ENCODE measurements around the gene ZNHIT1.
A peak's percentile ranks its signal among the peaks of the same experiment; 100 is the strongest.

ZNHIT1 gene

GRCh38 chr7:101217388-101218235, at the start of gene ZNHIT1, which contains the start of gene PLOD3:
TSS of gene ZNHIT1 (plus strand) at chr7:101218165. CDS start at chr7:101218196, 31 bp downstream.
TSS of gene PLOD3 (minus strand) at chr7:101217581. CDS start at chr7:101217274, 307 bp downstream.
- H3K9me3 ChIP-seq = no peaks in the 10 kb centered on the region
- peak within 1 kb of the TSS; percentile 88 to 100 for H3K4me3 ChIP-seq (ENCODE audit: low read depth in 1 of 2, low read length in 1 of 2)
- peaks cover 19 to 23% of the 10 kb centered on the region in 2 experiments for H3K4me1 ChIP-seq (ENCODE audit: control insufficient read depth in 1 of 2, insufficient read depth in 1 of 2, low read depth in 1 of 2, low read length in 1 of 2)
- H3K27me3 ChIP-seq = no peaks in the 10 kb centered on the region
- TF ChIP-seq CTCF (IDR thresholded peaks at IDR 0.05) = peak; percentile 56
- H3K36me3 ChIP-seq = peaks cover 11% of the 10 kb centered on the region
- H3K27ac ChIP-seq = peak within 1 kb of the TSS; percentile 93

GRCh38 chr7:101168412-101169049, 49.4 kb upstream of the ZNHIT1 start:
- Histone ChIP-seq H3K36me3 (no peaks in the 10 kb centered on the region), H3K27ac (no peak overlapping the region), H3K4me3 (ENCODE audit: low read depth in 1 of 2, low read length in 1 of 2) (no peak overlapping the region), H3K4me1 (ENCODE audit: control insufficient read depth in 1 of 2, insufficient read depth in 1 of 2, low read depth in 1 of 2, low read length in 1 of 2) (peaks cover 5 to 26% of the 10 kb centered on the region in 2 experiments), H3K27me3 (peaks cover 100% of the 10 kb centered on the region), H3K9me3 (no peaks in the 10 kb centered on the region)
- TF ChIP-seq CTCF (IDR thresholded peaks at IDR 0.05) = no peak

GRCh38 chr7:101169110-101169837, 48.7 kb upstream of the ZNHIT1 start:
- no peak for TF ChIP-seq CTCF (IDR thresholded peaks at IDR 0.05)
- no peak overlapping the region for H3K4me3 ChIP-seq (ENCODE audit: low read depth in 1 of 2, low read length in 1 of 2)
- H3K4me1 ChIP-seq (ENCODE audit: control insufficient read depth in 1 of 2, insufficient read depth in 1 of 2, low read depth in 1 of 2, low read length in 1 of 2) = peaks cover 5 to 22% of the 10 kb centered on the region in 2 experiments
- H3K9me3 ChIP-seq = no peaks in the 10 kb centered on the region
- H3K27ac ChIP-seq = no peak overlapping the region
- peaks cover 100% of the 10 kb centered on the region for H3K27me3 ChIP-seq
- H3K36me3 ChIP-seq = no peaks in the 10 kb centered on the region

DNA sequence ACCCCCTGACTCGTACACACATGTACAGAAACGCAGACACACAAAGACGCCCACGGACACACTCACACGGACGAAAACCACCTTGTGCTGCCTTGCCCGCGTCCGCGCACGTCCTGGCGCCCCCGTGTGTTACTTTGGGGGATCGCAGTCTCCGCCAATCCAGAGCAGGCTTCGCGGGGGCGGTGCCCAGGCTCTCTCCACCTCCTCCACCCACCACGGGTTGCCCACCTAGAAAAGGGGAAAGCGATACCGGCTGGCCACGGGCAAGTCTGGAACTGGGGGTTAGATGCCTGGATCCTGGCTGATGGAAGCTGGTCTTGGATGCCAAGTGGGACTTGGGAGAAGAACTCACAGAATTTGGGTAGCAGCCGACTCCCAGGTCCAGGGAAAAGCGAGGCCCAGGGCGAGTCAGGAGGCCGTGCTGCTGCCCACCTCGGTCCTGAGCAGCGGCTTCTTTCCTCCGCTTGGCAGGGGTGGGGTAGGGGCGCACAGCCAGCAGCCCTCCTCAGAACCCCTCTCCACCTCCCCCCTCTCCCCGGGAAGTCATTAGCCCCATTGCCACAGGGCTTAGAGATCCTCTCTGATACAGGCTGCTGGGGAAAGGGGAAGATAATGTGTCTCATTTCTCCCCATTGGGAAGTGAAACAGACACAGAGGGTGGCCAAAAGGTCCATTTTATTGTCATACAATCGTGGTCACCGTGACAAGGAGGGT, 48.0 kb upstream of the ZNHIT1 start:
- Histone ChIP-seq H3K27me3 (peaks cover 100% of the 10 kb centered on the region), H3K4me1 (ENCODE audit: control insufficient read depth in 1 of 2, insufficient read depth in 1 of 2, low read depth in 1 of 2, low read length in 1 of 2) (peaks cover 5 to 22% of the 10 kb centered on the region in 2 experiments), H3K36me3 (no peaks in the 10 kb centered on the region), H3K27ac (no peak overlapping the region), H3K9me3 (no peaks in the 10 kb centered on the region), H3K4me3 (ENCODE audit: low read depth in 1 of 2, low read length in 1 of 2) (no peak overlapping the region)
- TF ChIP-seq CTCF (IDR thresholded peaks at IDR 0.05) = peak; percentile 76
